HCT116 (cell line): ENCODE data around the gene KIR2DL1. TPM values are rescaled to one million over a fixed set of nuclear protein-coding genes. Genes with fewer than 3 reads are reported as not detected.

Experiments
- ATAC-seq: fragments of 200-7000 bp; cut with Tn5 transposase; 2 replicates; pipeline ENCODE4 v1.9.1; 2020; ENCODE audit warnings: mild to moderate bottlenecking, moderate library complexity
- BruUV-seq: library from RNA; stranded (reverse); fragments of 400-500 nt; replicated peaks from 2 replicates; lab custom pipeline; 2021; lab: Mats Ljungman, UMichigan
- CTCF ChIA-PET: fragments of 300-600 bp; sonication (Branson Sonifier 250); formaldehyde crosslinking; loops from one replicate; lab custom pipeline; 2021; ENCODE audit warnings: antibody characterized with exemption; lab: Charles Lee
- POLR2A ChIA-PET: fragments of 300-600, 350-600 bp; sonication (Branson Sonifier 250); formaldehyde crosslinking; loops from one replicate; lab custom pipeline; 2021; ENCODE audit warnings: antibody characterized with exemption; lab: Charles Lee
- RAD21 ChIA-PET, 2 experiments: fragments of 300-600 bp; sonication (Branson Sonifier 250); formaldehyde crosslinking; loops; one replicate each; lab custom pipeline; 2023; ENCODE audit warnings: low total read pairs in 2 of 2; ENCODE audit not compliant: uncharacterized antibody in 2 of 2, unreplicated experiment in 2 of 2, low non-redundant PET in 1 of 2; lab: Charles Lee
- DNase-seq: peaks from one replicate; pipeline ENCODE4 v3.0.0-alpha.2; 2010; ENCODE audit warnings: low read depth, low spot score
- H2AFZ ChIP-seq: fragments of 200-600 bp; shearing (Covaris generic), sonication (generic); 2 replicates; pipeline ENCODE4 v1.6.1; 2017; ENCODE audit warnings: low read depth, mixed run types, mixed read lengths, antibody characterized with exemption, low read length; ENCODE audit not compliant: poor library complexity, severe bottlenecking
- H3K27ac ChIP-seq: 2 replicates; pipeline ENCODE4 v1.5.1; 2012; ENCODE audit warnings: low read depth, low read length
- H3K27me3 ChIP-seq: fragments of 200-600 bp; sonication (generic); 2 replicates; pipeline ENCODE4 v1.6.1; 2016; ENCODE audit warnings: mixed run types, low read length, mixed read lengths; ENCODE audit not compliant: insufficient read depth
- H3K36me3 ChIP-seq, 2 experiments: fragments of 200-500 bp in 1 of 2; fragments of 200-600 bp in 1 of 2; sonication (Bioruptor generic) in 1 of 2; sonication (generic) in 1 of 2; 2 replicates each; pipeline versions ENCODE4 v1.5.1 to v1.6.1; 2014 to 2016; ENCODE audit warnings: low read length in 2 of 2, inconsistent platforms in 1 of 2, mixed read lengths in 1 of 2, mixed run types in 1 of 2; ENCODE audit not compliant: insufficient read depth in 2 of 2, control insufficient read depth in 1 of 2
- H3K4me1 ChIP-seq, 2 experiments: fragments of 200-600 bp in 1 of 2; sonication (generic) in 1 of 2; 2 replicates each; pipeline versions ENCODE4 v1.5.1 to v1.6.1; 2012 to 2017; ENCODE audit warnings: low read length in 2 of 2, inconsistent platforms in 1 of 2, mild to moderate bottlenecking in 1 of 2, mixed read lengths in 1 of 2, mixed run types in 1 of 2, moderate library complexity in 1 of 2; ENCODE audit not compliant: insufficient read depth in 2 of 2, control insufficient read depth in 1 of 2
- H3K4me2 ChIP-seq: fragments of 200-600 bp; sonication (generic); 2 replicates; pipeline ENCODE4 v1.6.1; 2017; ENCODE audit warnings: mixed run types, low read length, mixed read lengths
- H3K4me3 ChIP-seq, 2 experiments: fragments of 200-600 bp in 1 of 2; sonication (generic) in 1 of 2; replicated peaks in 1 of 2; 2 replicates each; pipeline ENCODE4 v1.5.1; 2011 to 2016; ENCODE audit warnings: low read length in 2 of 2, control low read depth in 1 of 2, low read depth in 1 of 2, mild to moderate bottlenecking in 1 of 2, mixed read lengths in 1 of 2, mixed run types in 1 of 2
- H3K79me2 ChIP-seq: fragments of 200-600 bp; sonication (generic); 2 replicates; pipeline ENCODE4 v1.6.1; 2017; ENCODE audit warnings: mild to moderate bottlenecking, mixed run types, low read length, moderate library complexity, mixed read lengths; ENCODE audit not compliant: insufficient read depth
- H3K9ac ChIP-seq: fragments of 200-600 bp; sonication (generic); 2 replicates; pipeline ENCODE4 v1.6.1; 2016; ENCODE audit warnings: low read length, mixed read lengths
- H3K9me2 ChIP-seq: fragments of 200-600 bp; sonication (generic), shearing (Covaris generic); 2 replicates; pipeline ENCODE4 v1.6.1; 2017; ENCODE audit warnings: mixed run types, mild to moderate bottlenecking, moderate library complexity; ENCODE audit not compliant: insufficient read depth
- H3K9me3 ChIP-seq, 2 experiments: fragments of 200-500 bp in 1 of 2; fragments of 200-600 bp in 1 of 2; sonication (Bioruptor generic) in 1 of 2; sonication (generic) in 1 of 2; 2 replicates each; pipeline ENCODE4 v1.6.1; 2014 to 2017; ENCODE audit warnings: low read length in 2 of 2, mixed read lengths in 2 of 2, inconsistent platforms in 1 of 2, low read depth in 1 of 2, mild to moderate bottlenecking in 1 of 2, mixed run types in 1 of 2, moderate library complexity in 1 of 2; ENCODE audit not compliant: control insufficient read depth in 1 of 2, insufficient read depth in 1 of 2
- H4K20me1 ChIP-seq: fragments of 200-600 bp; sonication (generic), shearing (Covaris generic); 2 replicates; pipeline ENCODE4 v1.6.1; 2017; ENCODE audit warnings: mixed run types, mild to moderate bottlenecking, moderate library complexity; ENCODE audit not compliant: insufficient read depth
- CBX3 ChIP-seq: IDR thresholded peaks from 2 replicates; pipeline ENCODE4 v1.6.1; 2012; ENCODE audit warnings: low read depth
- EZH2 ChIP-seq: fragments of 200-600 bp; sonication (generic); IDR thresholded peaks from 2 replicates; pipeline ENCODE4 v1.6.1; 2017; ENCODE audit warnings: antibody characterized with exemption, mixed run types
- EZH2phosphoT487 ChIP-seq: fragments of 200-600 bp; IDR thresholded peaks from 2 replicates; pipeline ENCODE4 v1.6.1; 2018; ENCODE audit warnings: antibody characterized with exemption, borderline replicate concordance
- FOSL1 ChIP-seq: IDR thresholded peaks from 2 replicates; pipeline ENCODE4 v1.6.1; 2012; ENCODE audit warnings: low read depth
- POLR2A ChIP-seq: IDR thresholded peaks from 2 replicates; pipeline ENCODE4 v1.7.0; 2011; ENCODE audit warnings: borderline replicate concordance; ENCODE audit not compliant: insufficient read depth, insufficient read length; ENCODE audit errors: extremely low read depth
- POLR2AphosphoS5 ChIP-seq: IDR thresholded peaks from 2 replicates; pipeline ENCODE4 v1.6.1; 2011; ENCODE audit warnings: mild to moderate bottlenecking, low read depth, low read length, moderate library complexity
- RAD21 ChIP-seq: IDR thresholded peaks from 2 replicates; pipeline ENCODE4 v1.6.1; 2012; ENCODE audit warnings: low read depth, mild to moderate bottlenecking
- ZNF274 ChIP-seq: fragments of 200-500 bp; sonication (Bioruptor generic); IDR thresholded peaks from 2 replicates; pipeline ENCODE4 v1.6.1; 2014; ENCODE audit warnings: mild to moderate bottlenecking, low read depth, low read length, inconsistent platforms
- intact Hi-C: fragments of 100-400 bp; cut with micrococcal nuclease; formaldehyde crosslinking; loops from 2 replicates; pipeline ENCODE4 v1.10.0; 2022
- total RNA-seq: library from RNA; stranded (reverse); gene quantifications from one replicate; pipeline ENCODE4 v1.2.1, GENCODE V29; 2021; ENCODE audit not compliant: unreplicated experiment
- TF ChIP-seq, protein P1 (sequence below): IDR thresholded peaks from 2 replicates; pipeline ENCODE4 v1.6.1; 2011; ENCODE audit warnings: mild to moderate bottlenecking, low read length, moderate library complexity; ENCODE audit not compliant: insufficient replicate concordance; ENCODE audit errors: extremely low read depth
- TF ChIP-seq, protein P2 (sequence below): IDR thresholded peaks from 2 replicates; pipeline ENCODE4 v1.6.1; 2012
- TF ChIP-seq, protein P3 (sequence below): IDR thresholded peaks from 2 replicates; pipeline ENCODE4 v1.6.1; 2012

The KIR2DL1 gene
- total RNA-seq, 1 experiment from 2014 or later = not detected

DNA sequence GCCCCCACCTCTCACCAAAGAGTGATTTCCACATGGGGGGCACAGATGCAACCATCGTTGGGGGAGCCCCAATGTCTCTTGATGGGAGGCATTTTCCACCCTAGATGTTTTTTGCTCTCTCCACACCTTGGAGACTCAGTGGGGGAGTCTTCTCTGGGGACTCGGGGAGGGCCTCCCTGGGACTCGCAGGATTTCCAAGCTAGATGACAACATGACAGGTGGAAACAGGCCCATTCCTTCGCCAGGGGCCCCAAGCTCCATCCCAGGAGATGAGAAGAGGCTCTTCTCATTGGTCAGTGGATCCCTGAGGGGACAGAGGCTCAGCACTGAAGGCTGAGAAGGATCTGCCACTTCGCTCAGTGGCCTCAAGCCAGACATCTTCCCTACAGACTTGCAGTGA lies 21.1 kb downstream of the KIR2DL1 start (continued):
- TF ChIP-seq, protein P1, sequence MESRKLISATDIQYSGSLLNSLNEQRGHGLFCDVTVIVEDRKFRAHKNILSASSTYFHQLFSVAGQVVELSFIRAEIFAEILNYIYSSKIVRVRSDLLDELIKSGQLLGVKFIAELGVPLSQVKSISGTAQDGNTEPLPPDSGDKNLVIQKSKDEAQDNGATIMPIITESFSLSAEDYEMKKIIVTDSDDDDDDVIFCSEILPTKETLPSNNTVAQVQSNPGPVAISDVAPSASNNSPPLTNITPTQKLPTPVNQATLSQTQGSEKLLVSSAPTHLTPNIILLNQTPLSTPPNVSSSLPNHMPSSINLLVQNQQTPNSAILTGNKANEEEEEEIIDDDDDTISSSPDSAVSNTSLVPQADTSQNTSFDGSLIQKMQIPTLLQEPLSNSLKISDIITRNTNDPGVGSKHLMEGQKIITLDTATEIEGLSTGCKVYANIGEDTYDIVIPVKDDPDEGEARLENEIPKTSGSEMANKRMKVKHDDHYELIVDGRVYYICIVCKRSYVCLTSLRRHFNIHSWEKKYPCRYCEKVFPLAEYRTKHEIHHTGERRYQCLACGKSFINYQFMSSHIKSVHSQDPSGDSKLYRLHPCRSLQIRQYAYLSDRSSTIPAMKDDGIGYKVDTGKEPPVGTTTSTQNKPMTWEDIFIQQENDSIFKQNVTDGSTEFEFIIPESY = no peak
- TF ChIP-seq CBX3 (no peak), RAD21 (no peak), POLR2A (no peak)

DNA sequence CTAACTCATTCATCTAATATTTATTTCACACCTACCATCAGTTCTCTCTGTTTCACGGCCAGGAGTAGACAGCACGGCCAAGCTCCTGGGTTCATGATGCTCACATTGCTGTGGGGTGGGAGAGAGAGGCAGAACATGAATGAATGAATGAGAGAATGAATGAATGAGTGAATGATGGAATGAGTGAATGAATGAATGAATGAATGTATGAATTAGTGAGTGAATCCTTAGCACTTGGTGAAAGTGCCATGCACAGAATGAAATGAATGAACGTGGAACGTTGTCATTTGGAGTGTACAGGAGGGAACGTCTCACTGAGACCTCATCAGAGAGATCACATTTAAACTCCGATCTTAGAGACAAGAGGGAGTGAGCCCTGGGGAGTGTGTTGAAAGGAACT lies 21.9 kb downstream of the KIR2DL1 start:
- ATAC-seq (no peak), DNase-seq (no peak)
- no peak overlapping the region for H3K4me3 ChIP-seq
- no peaks in the 10 kb centered on the region for H3K4me1 ChIP-seq
- H3K79me2 ChIP-seq = no peaks in the 10 kb centered on the region
- no peaks in the 10 kb centered on the region for H3K9me2 ChIP-seq
- ChIA-PET RAD21 (no interaction called here), CTCF (no interaction called here), POLR2A (no interaction called here)
- intact Hi-C loops = no loop called here
- H4K20me1 ChIP-seq = no peaks in the 10 kb centered on the region
- BruUV-seq = no TSS peak
- no peaks in the 10 kb centered on the region for H3K36me3 ChIP-seq
- H3K4me2 ChIP-seq = no peak overlapping the region
- no peaks in the 10 kb centered on the region for H3K9me3 ChIP-seq
- no peak overlapping the region for H2AFZ ChIP-seq
- peaks cover 27% of the 10 kb centered on the region for H3K27me3 ChIP-seq
- no peak overlapping the region for H3K27ac ChIP-seq
- TF ChIP-seq POLR2A = no peak
- no peak for TF ChIP-seq CBX3
- H3K9ac ChIP-seq = no peak overlapping the region

DNA sequence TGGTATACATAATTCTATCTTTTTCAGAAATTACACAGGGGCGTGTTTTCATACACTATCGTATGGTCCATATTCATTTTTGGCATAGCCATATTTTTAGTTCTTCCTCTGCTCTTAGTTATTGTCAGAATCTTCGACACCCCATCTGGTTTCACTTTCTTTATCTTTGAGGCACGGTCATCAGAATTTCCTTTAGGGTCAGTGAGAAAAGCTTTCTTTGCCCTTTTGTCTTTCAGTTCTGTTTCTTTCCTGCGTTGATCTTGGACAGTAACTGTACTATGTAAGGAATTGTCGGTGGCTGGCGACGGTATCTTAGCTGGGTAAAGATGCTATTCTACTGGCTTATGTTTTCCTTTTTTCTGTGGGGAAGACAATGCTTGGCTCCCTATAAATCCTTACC lies 23.2 kb downstream of the KIR2DL1 start:
- Histone ChIP-seq H3K36me3 (no peaks in the 10 kb centered on the region), H3K9me3 (no peaks in the 10 kb centered on the region), H3K4me1 (no peaks in the 10 kb centered on the region), H3K9me2 (no peaks in the 10 kb centered on the region), H3K9ac (no peak overlapping the region), H3K79me2 (no peaks in the 10 kb centered on the region), H2AFZ (no peak overlapping the region), H3K4me2 (no peak overlapping the region), H3K27ac (no peak overlapping the region), H3K4me3 (no peak overlapping the region), H3K27me3 (peaks cover 40% of the 10 kb centered on the region), H4K20me1 (no peaks in the 10 kb centered on the region)
- ATAC-seq = no peak
- RAD21 ChIA-PET = no interaction called here
- CTCF ChIA-PET = no interaction called here
- intact Hi-C loops = no loop called here
- no peak for DNase-seq
- POLR2A ChIA-PET = no interaction called here
- no TSS peak for BruUV-seq
- TF ChIP-seq RAD21 (no peak), POLR2AphosphoS5 (no peak), FOSL1 (no peak), EZH2phosphoT487 (no peak), EZH2 (no peak), ZNF274 (no peak), POLR2A (no peak)
- TF ChIP-seq, protein P1 = no peak
- TF ChIP-seq, protein P2, sequence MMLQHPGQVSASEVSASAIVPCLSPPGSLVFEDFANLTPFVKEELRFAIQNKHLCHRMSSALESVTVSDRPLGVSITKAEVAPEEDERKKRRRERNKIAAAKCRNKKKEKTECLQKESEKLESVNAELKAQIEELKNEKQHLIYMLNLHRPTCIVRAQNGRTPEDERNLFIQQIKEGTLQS = no peak
- TF ChIP-seq, protein P3, sequence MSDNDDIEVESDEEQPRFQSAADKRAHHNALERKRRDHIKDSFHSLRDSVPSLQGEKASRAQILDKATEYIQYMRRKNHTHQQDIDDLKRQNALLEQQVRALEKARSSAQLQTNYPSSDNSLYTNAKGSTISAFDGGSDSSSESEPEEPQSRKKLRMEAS = no peak
